ENCODE data around the gene MRPS27. TPM values are rescaled to one million over a fixed set of nuclear protein-coding genes. Genes with fewer than 3 reads are reported as not detected.

The MRPS27 gene
- total and polyA plus RNA-seq, 2 of the 4 experiments (the other 2 are of a cell fraction), result 46.9 to 90.5 TPM

DNA sequence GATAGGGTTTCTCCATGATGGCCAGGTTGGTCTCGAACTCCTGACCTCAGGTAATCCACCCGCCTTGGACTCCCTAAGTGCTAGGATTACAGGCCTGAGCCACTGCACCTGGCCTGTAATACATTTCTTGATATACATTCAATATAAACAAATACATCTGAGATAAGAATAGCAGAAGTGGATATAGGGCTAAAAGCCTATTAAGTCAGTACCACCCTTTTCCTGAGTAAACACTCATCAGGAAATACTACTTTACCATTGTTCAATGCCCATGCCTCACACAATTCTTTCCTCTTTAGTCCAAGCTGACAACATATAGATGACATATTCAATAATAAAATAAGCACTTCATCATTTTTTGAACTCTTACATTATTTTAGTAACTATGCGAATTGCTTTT, 64.8 kb downstream of the MRPS27 start:
- Histone ChIP-seq H3K79me1 (ENCODE audit: low read depth in 1 of 2, low read length in 2 of 2) (peaks cover 13 to 34% of the 10 kb centered on the region in 2 experiments), H3K18ac (ENCODE audit: low read depth, low read length) (no peak overlapping the region), H3K36me3 (ENCODE audit: control insufficient read depth, insufficient read depth, low read length) (no peaks in the 10 kb centered on the region), H3K9me1 (ENCODE audit: insufficient read depth, low read length) (0 out of 2 replicates have a peak, but pooled peaks cover 2% of the 10 kb centered on the region), H2BK5ac (ENCODE audit: low read depth, low read length, poor library complexity, severe bottlenecking) (no peak overlapping the region), H3K4me1 (ENCODE audit: control insufficient read depth, insufficient read depth, low read length) (peaks cover 9% of the 10 kb centered on the region), H3K4me3 (ENCODE audit: insufficient read depth, low read depth, low read length) (no peak overlapping the region), H3K9ac (ENCODE audit: low read depth, low read length) (no peak overlapping the region), H2BK15ac (ENCODE audit: low read depth, low read length) (no peak overlapping the region), H3K23ac (ENCODE audit: low read depth, low read length) (no peak overlapping the region), H2AFZ (replicated peaks; ENCODE audit: low read length, poor library complexity) (no peak overlapping the region), H2AK5ac (ENCODE audit: low read depth, low read length) (no peak overlapping the region), H4K8ac (ENCODE audit: low read depth in 2 of 2, low read length in 2 of 2) (no peak overlapping the region), H4K91ac (ENCODE audit: insufficient read depth, low read depth, low read length) (no peak overlapping the region), H2AK9ac (replicated peaks; ENCODE audit: low read depth, low read length, poor library complexity) (no peak overlapping the region), H3K9me3 (ENCODE audit: control insufficient read depth, insufficient read depth, low read length) (no peaks in the 10 kb centered on the region), H3K56ac (ENCODE audit: extremely low read depth, insufficient read depth, low read length) (no peak overlapping the region), H3K14ac (replicated peaks; ENCODE audit: low read depth, low read length) (no peak overlapping the region), H3K27me3 (ENCODE audit: control insufficient read depth, insufficient read depth, low read length) (no peaks in the 10 kb centered on the region), H3K4me2 (ENCODE audit: low read depth, low read length) (no peak overlapping the region), H2BK120ac (ENCODE audit: low read depth, low read length) (no peak overlapping the region), H2BK20ac (ENCODE audit: low read depth, low read length) (no peak overlapping the region), H3K4ac (ENCODE audit: low read depth, low read length) (no peak overlapping the region), H3K27ac (ENCODE audit: insufficient read depth, low read length) (no peak overlapping the region), H4K20me1 (ENCODE audit: insufficient read depth, low read length) (no peaks in the 10 kb centered on the region), H4K5ac (ENCODE audit: low read depth, low read length) (no peak overlapping the region)
- ChIA-PET CTCF (interaction anchor here (0.8 to 1.6 kb wide), 2 partner anchors 19 to 54 kb away, joined by 3 to 4 read pairs; no protein-coding TSS in a partner anchor), POLR2A (ENCODE audit: unreplicated experiment) (no interaction called here)
- WGBS, 2 experiments (ENCODE audit: extremely low coverage in 2 of 2, insufficient read length in 1 of 2), result no CpG with 5 or more reads among the region's 3 CpGs
- TF ChIP-seq CEBPB (IDR thresholded peaks at IDR 0.05; ENCODE audit: low read depth, low read length), result no peak
- TF ChIP-seq, protein P1, sequence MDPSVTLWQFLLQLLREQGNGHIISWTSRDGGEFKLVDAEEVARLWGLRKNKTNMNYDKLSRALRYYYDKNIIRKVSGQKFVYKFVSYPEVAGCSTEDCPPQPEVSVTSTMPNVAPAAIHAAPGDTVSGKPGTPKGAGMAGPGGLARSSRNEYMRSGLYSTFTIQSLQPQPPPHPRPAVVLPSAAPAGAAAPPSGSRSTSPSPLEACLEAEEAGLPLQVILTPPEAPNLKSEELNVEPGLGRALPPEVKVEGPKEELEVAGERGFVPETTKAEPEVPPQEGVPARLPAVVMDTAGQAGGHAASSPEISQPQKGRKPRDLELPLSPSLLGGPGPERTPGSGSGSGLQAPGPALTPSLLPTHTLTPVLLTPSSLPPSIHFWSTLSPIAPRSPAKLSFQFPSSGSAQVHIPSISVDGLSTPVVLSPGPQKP (IDR thresholded peaks at IDR 0.05; ENCODE audit: borderline replicate concordance, low read depth, low read length), result no peak
- TF ChIP-seq CHD1 (IDR thresholded peaks at IDR 0.05; ENCODE audit: low read depth, low read length), result no peak
- TF ChIP-seq, protein P2, sequence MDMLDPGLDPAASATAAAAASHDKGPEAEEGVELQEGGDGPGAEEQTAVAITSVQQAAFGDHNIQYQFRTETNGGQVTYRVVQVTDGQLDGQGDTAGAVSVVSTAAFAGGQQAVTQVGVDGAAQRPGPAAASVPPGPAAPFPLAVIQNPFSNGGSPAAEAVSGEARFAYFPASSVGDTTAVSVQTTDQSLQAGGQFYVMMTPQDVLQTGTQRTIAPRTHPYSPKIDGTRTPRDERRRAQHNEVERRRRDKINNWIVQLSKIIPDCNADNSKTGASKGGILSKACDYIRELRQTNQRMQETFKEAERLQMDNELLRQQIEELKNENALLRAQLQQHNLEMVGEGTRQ (IDR thresholded peaks at IDR 0.05; ENCODE audit: low read depth, low read length), result no peak
- TF ChIP-seq, protein P3, sequence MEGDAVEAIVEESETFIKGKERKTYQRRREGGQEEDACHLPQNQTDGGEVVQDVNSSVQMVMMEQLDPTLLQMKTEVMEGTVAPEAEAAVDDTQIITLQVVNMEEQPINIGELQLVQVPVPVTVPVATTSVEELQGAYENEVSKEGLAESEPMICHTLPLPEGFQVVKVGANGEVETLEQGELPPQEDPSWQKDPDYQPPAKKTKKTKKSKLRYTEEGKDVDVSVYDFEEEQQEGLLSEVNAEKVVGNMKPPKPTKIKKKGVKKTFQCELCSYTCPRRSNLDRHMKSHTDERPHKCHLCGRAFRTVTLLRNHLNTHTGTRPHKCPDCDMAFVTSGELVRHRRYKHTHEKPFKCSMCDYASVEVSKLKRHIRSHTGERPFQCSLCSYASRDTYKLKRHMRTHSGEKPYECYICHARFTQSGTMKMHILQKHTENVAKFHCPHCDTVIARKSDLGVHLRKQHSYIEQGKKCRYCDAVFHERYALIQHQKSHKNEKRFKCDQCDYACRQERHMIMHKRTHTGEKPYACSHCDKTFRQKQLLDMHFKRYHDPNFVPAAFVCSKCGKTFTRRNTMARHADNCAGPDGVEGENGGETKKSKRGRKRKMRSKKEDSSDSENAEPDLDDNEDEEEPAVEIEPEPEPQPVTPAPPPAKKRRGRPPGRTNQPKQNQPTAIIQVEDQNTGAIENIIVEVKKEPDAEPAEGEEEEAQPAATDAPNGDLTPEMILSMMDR (conservative IDR thresholded peaks at IDR 0.05; ENCODE audit: low read depth, low read length), result no peak
- TF ChIP-seq MAZ (IDR thresholded peaks at IDR 0.05; ENCODE audit: borderline replicate concordance, low read depth, low read length), result no peak
- no peak for TF ChIP-seq MAFK (IDR thresholded peaks at IDR 0.05; ENCODE audit: low read depth, low read length)
- TF ChIP-seq RFX5 (IDR thresholded peaks at IDR 0.05; ENCODE audit: low read depth, low read length), result no peak
- no peak for TF ChIP-seq RAD21 (IDR thresholded peaks at IDR 0.05; ENCODE audit: low read length)
- no peak for TF ChIP-seq BHLHE40 (IDR thresholded peaks at IDR 0.05; ENCODE audit: low read depth, low read length)
- no peak for TF ChIP-seq NFE2L2 (IDR thresholded peaks at IDR 0.05; ENCODE audit: low read depth, low read length)
- TF ChIP-seq MXI1 (IDR thresholded peaks at IDR 0.05; ENCODE audit: borderline replicate concordance, low read depth, low read length), result no peak
- TF ChIP-seq POLR2A (IDR thresholded peaks at IDR 0.05; ENCODE audit: low read depth, low read length), result no peak
- TF ChIP-seq RCOR1 (IDR thresholded peaks at IDR 0.05; ENCODE audit: insufficient replicate concordance, low read length), result no peak
- TF ChIP-seq FOS (IDR thresholded peaks at IDR 0.05; ENCODE audit: low read depth, low read length), result no peak
- TF ChIP-seq SMC3 (IDR thresholded peaks at IDR 0.05; ENCODE audit: low read depth, low read length), result no peak
- ATAC-seq (ENCODE audit: low read depth) (no peak), DNase-seq (no peak)
- BruUV-seq (replicated peaks), result no TSS peak
- intact Hi-C loops (cut with micrococcal nuclease) (no loop called here), dilution Hi-C loops (cut with HindIII; ENCODE audit: low sequenced_read_pairs, unreplicated experiment) (no loop called here), in situ Hi-C loops (cut with MboI; ENCODE audit: low sequenced_read_pairs) (no loop called here)
